Measurements from ENCODE around the gene CDHR2.

The CDHR2 gene

DNA sequence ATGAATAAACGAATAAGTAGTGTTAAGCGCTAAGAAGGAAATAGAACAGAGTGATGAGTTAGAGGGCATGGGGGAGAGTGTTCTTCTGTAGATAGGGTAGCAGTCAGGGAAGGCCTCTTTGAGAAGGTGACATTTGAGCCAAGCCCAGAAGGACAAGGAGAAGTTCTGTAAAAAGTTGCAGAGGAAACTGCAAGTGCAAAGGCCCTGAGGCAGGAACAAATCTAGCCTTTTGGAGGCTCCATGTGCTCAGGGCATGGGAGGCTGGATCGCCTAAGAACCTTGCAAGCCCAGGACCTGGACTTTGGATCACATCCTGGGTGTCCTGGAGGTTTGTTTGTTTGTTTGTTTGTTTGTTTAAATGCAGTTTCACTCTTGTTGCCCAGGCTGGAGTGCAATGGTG is 89.3 kb downstream of the CDHR2 start:
- TF ChIP-seq, protein P1, sequence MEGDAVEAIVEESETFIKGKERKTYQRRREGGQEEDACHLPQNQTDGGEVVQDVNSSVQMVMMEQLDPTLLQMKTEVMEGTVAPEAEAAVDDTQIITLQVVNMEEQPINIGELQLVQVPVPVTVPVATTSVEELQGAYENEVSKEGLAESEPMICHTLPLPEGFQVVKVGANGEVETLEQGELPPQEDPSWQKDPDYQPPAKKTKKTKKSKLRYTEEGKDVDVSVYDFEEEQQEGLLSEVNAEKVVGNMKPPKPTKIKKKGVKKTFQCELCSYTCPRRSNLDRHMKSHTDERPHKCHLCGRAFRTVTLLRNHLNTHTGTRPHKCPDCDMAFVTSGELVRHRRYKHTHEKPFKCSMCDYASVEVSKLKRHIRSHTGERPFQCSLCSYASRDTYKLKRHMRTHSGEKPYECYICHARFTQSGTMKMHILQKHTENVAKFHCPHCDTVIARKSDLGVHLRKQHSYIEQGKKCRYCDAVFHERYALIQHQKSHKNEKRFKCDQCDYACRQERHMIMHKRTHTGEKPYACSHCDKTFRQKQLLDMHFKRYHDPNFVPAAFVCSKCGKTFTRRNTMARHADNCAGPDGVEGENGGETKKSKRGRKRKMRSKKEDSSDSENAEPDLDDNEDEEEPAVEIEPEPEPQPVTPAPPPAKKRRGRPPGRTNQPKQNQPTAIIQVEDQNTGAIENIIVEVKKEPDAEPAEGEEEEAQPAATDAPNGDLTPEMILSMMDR (IDR thresholded peaks at IDR 0.05; ENCODE audit: insufficient read depth, low read length): no peak
- TF ChIP-seq, protein P2, sequence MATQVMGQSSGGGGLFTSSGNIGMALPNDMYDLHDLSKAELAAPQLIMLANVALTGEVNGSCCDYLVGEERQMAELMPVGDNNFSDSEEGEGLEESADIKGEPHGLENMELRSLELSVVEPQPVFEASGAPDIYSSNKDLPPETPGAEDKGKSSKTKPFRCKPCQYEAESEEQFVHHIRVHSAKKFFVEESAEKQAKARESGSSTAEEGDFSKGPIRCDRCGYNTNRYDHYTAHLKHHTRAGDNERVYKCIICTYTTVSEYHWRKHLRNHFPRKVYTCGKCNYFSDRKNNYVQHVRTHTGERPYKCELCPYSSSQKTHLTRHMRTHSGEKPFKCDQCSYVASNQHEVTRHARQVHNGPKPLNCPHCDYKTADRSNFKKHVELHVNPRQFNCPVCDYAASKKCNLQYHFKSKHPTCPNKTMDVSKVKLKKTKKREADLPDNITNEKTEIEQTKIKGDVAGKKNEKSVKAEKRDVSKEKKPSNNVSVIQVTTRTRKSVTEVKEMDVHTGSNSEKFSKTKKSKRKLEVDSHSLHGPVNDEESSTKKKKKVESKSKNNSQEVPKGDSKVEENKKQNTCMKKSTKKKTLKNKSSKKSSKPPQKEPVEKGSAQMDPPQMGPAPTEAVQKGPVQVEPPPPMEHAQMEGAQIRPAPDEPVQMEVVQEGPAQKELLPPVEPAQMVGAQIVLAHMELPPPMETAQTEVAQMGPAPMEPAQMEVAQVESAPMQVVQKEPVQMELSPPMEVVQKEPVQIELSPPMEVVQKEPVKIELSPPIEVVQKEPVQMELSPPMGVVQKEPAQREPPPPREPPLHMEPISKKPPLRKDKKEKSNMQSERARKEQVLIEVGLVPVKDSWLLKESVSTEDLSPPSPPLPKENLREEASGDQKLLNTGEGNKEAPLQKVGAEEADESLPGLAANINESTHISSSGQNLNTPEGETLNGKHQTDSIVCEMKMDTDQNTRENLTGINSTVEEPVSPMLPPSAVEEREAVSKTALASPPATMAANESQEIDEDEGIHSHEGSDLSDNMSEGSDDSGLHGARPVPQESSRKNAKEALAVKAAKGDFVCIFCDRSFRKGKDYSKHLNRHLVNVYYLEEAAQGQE (IDR thresholded peaks at IDR 0.05; ENCODE audit: insufficient replicate concordance, low read depth): no peak
- no peak for TF ChIP-seq SPI1 (IDR thresholded peaks at IDR 0.05; ENCODE audit: borderline replicate concordance, low read depth)
- Histone ChIP-seq H3K27ac (replicated peaks) (no peak overlapping the region), H3K27me3 (ENCODE audit: insufficient read depth, poor library complexity, severe bottlenecking) (peaks cover 21% of the 10 kb centered on the region), H3K4me3 (replicated peaks; ENCODE audit: insufficient read depth, low read length) (no peak overlapping the region)
- DNase-seq (ENCODE audit: low read depth in 1 of 2, low spot score in 1 of 2): no peak

- peaks cover 15% of the 10 kb centered on the region for H3K27me3 ChIP-seq (ENCODE audit: insufficient read depth, poor library complexity, severe bottlenecking)
- no peak overlapping the region for H3K27ac ChIP-seq (replicated peaks)
- TF ChIP-seq, protein P1 (IDR thresholded peaks at IDR 0.05; ENCODE audit: insufficient read depth, low read length): no peak
- TF ChIP-seq, protein P2 (IDR thresholded peaks at IDR 0.05; ENCODE audit: insufficient replicate concordance, low read depth): no peak
- TF ChIP-seq POLR2AphosphoS5 (IDR thresholded peaks at IDR 0.05; ENCODE audit: low read depth) (no peak), GABPA (IDR thresholded peaks at IDR 0.05; ENCODE audit: low read depth) (no peak), SPI1 (IDR thresholded peaks at IDR 0.05; ENCODE audit: borderline replicate concordance, low read depth) (no peak)
- no peak for DNase-seq (ENCODE audit: low read depth in 1 of 2, low spot score in 1 of 2)
- H3K4me3 ChIP-seq (replicated peaks; ENCODE audit: insufficient read depth, low read length): no peak overlapping the region
These were observed 90.1 kb downstream of the CDHR2 start for GRCh38 chr5:176639208-176639607.

GRCh38 chr5:176639981-176640380 is 90.8 kb downstream of the CDHR2 start:
- TF ChIP-seq GABPA (IDR thresholded peaks at IDR 0.05; ENCODE audit: low read depth): no peak
- no peak for TF ChIP-seq POLR2AphosphoS5 (IDR thresholded peaks at IDR 0.05; ENCODE audit: low read depth)
- TF ChIP-seq, protein P2 (IDR thresholded peaks at IDR 0.05; ENCODE audit: insufficient replicate concordance, low read depth): no peak
- TF ChIP-seq, protein P1 (IDR thresholded peaks at IDR 0.05; ENCODE audit: insufficient read depth, low read length): no peak
- TF ChIP-seq SPI1 (IDR thresholded peaks at IDR 0.05; ENCODE audit: borderline replicate concordance, low read depth): no peak
- no peak overlapping the region for H3K27ac ChIP-seq (replicated peaks)
- no peak overlapping the region for H3K4me3 ChIP-seq (replicated peaks; ENCODE audit: insufficient read depth, low read length)
- DNase-seq (ENCODE audit: low read depth in 1 of 2, low spot score in 1 of 2): no peak
- peaks cover 12% of the 10 kb centered on the region for H3K27me3 ChIP-seq (ENCODE audit: insufficient read depth, poor library complexity, severe bottlenecking)
